GM04503 (cell line): ENCODE results near the gene COQ9.
"Not testable (repeated sequence)": the region's sequence is repeated elsewhere in the genome, so short reads cannot be mapped to it uniquely, and the experiment has no call there.

Source experiments
- DNase-seq: peaks from one replicate; pipeline ENCODE4 v3.0.0-alpha.2; 2012; ENCODE audit warnings: low read depth

The COQ9 gene

GRCh38 chr16:57485916-57486857 lies 38.9 kb downstream of the COQ9 start, which contains the start of gene DOK4:
TSS of gene DOK4 (minus strand) at chr16:57486493. CDS start at chr16:57479507, 6,986 bp downstream.
- DNase-seq, result no peak

- no peak for DNase-seq
These were observed 39.9 kb downstream of the COQ9 start for GRCh38 chr16:57486858-57487834.

- no peak for DNase-seq
These were observed 42.0 kb downstream of the COQ9 start for GRCh38 chr16:57489229-57489628.

GRCh38 chr16:57493767-57494166 lies 46.5 kb downstream of the COQ9 start:
- DNase-seq, result no peak

GRCh38 chr16:57497121-57497520 lies 49.8 kb downstream of the COQ9 start:
- no peak for DNase-seq

- DNase-seq, result no peak
These were observed 50.8 kb downstream of the COQ9 start for GRCh38 chr16:57498031-57498430.

GRCh38 chr16:57499941-57500340 lies 52.7 kb downstream of the COQ9 start:
- DNase-seq, result not testable (repeated sequence)

- no peak for DNase-seq
These were observed 53.4 kb downstream of the COQ9 start for GRCh38 chr16:57500578-57501111.

GRCh38 chr16:57501492-57501891 lies 54.2 kb downstream of the COQ9 start:
- no peak for DNase-seq

GRCh38 chr16:57502048-57502775 lies 54.9 kb downstream of the COQ9 start:
- no peak for DNase-seq

GRCh38 chr16:57503366-57503765 lies 56.1 kb downstream of the COQ9 start:
- DNase-seq, result no peak

- no peak for DNase-seq
These were observed 56.7 kb downstream of the COQ9 start for GRCh38 chr16:57504001-57504400.

GRCh38 chr16:57504491-57504890 lies 57.2 kb downstream of the COQ9 start:
- no peak for DNase-seq

GRCh38 chr16:57505169-57505568 lies 57.9 kb downstream of the COQ9 start:
- DNase-seq, result no peak

GRCh38 chr16:57507136-57508034 lies 60.1 kb downstream of the COQ9 start:
- no peak for DNase-seq

- no peak for DNase-seq
These were observed 60.8 kb downstream of the COQ9 start for GRCh38 chr16:57508035-57508425.

- no peak for DNase-seq
These were observed 62.1 kb downstream of the COQ9 start for GRCh38 chr16:57509231-57509923.

GRCh38 chr16:57510016-57510871 lies 63.0 kb downstream of the COQ9 start:
- DNase-seq, result no peak
